PFSK-1 (cell line): ENCODE data around the gene TK2.

Source experiments
- FOXP2 ChIP-seq: optimal IDR thresholded peaks from 2 replicates; pipeline ENCODE3; 2011; ENCODE audit warnings: borderline replicate concordance, control low read depth, inconsistent platforms; ENCODE audit not compliant: insufficient read depth; ENCODE audit errors: extremely low read length, extremely low read depth
- POLR2AphosphoS5 ChIP-seq: IDR thresholded peaks from 2 replicates; pipeline ENCODE4 v1.6.1; 2012; ENCODE audit warnings: low read depth, mild to moderate bottlenecking, control low read depth, low read length, moderate library complexity
- REST ChIP-seq, 2 experiments: IDR thresholded peaks; 2 replicates each; pipeline versions ENCODE4 v1.6.1 to v1.8.0; 2011 to 2012; ENCODE audit warnings: low read depth in 2 of 2, low read length in 2 of 2, control low read depth in 1 of 2, inconsistent platforms in 1 of 2, mild to moderate bottlenecking in 1 of 2, moderate library complexity in 1 of 2; ENCODE audit not compliant: insufficient read depth in 1 of 2
- TAF1 ChIP-seq: IDR thresholded peaks from 2 replicates; pipeline ENCODE4 v1.6.1; 2012; ENCODE audit warnings: low read length, control low read depth, borderline replicate concordance; ENCODE audit not compliant: insufficient read depth

- TF ChIP-seq POLR2AphosphoS5 (no peak), REST (IDR thresholded peaks at IDR 0.05; ENCODE audit: insufficient read depth in 1 of 2, low read depth in 2 of 2, low read length in 2 of 2) (no peak), TAF1 (no peak), FOXP2 (no peak)
Measured at GRCh38 chr16:66539623-66540469, 10.1 kb downstream of the TK2 start.
